ENCODE data around the gene YWHAE.

The YWHAE gene

DNA sequence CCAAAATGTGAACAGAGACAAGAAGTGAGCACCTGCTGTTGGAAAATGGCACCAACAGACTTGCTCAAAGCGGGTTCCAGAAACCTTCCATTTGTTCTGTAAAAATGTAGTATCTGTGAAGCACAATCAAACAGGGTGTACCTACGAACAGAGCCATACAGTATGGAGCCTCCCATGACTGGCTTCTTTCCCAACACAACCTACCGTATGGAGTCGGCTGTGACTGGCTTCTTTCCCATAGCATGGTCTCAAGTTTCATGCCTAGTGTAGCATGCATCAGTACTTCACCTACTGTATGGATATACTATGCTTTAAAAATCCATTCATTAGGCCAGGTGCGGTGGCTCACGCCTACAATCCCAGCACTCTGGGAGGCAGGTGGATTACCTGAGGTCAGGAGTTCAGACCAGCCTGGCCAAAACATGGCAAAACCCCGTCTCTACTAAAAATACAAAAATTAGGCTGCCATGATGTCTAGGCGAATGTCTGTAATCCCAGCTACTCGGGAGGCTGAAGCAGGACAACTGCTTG lies 26.2 kb downstream of the YWHAE start:
- TF ChIP-seq SIN3A (IDR thresholded peaks at IDR 0.05; ENCODE audit: borderline replicate concordance, insufficient read depth, low read length), result no peak
- TF ChIP-seq TAF1 (IDR thresholded peaks at IDR 0.05; ENCODE audit: borderline replicate concordance, insufficient read depth, low read length), result no peak
- no peak for TF ChIP-seq FOXP2 (optimal IDR thresholded peaks at IDR 0.05; ENCODE audit: borderline replicate concordance, extremely low read depth, extremely low read length, insufficient read depth)

DNA sequence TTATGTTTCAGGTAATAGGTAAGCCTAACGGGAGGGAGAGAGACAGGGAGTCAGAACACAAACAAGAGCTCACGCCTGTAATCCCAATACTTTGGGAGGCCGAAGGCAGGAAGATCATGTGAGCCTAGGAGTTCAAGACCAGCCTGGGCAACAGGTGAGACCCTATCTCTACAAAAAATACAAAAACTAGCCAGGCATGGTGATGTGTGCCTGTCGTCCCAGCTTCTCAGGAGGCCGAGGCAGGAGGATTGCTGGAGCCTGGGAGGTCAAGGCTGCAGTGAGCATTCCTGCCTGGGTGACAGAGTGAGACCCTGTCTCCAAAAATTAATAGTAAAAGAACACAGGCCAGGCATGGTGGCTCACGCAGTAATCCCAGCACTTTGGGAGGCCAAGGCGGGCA lies 27.4 kb downstream of the YWHAE start:
- no peak for TF ChIP-seq FOXP2 (optimal IDR thresholded peaks at IDR 0.05; ENCODE audit: borderline replicate concordance, extremely low read depth, extremely low read length, insufficient read depth)
- no peak for TF ChIP-seq TAF1 (IDR thresholded peaks at IDR 0.05; ENCODE audit: borderline replicate concordance, insufficient read depth, low read length)
- TF ChIP-seq, protein P1, sequence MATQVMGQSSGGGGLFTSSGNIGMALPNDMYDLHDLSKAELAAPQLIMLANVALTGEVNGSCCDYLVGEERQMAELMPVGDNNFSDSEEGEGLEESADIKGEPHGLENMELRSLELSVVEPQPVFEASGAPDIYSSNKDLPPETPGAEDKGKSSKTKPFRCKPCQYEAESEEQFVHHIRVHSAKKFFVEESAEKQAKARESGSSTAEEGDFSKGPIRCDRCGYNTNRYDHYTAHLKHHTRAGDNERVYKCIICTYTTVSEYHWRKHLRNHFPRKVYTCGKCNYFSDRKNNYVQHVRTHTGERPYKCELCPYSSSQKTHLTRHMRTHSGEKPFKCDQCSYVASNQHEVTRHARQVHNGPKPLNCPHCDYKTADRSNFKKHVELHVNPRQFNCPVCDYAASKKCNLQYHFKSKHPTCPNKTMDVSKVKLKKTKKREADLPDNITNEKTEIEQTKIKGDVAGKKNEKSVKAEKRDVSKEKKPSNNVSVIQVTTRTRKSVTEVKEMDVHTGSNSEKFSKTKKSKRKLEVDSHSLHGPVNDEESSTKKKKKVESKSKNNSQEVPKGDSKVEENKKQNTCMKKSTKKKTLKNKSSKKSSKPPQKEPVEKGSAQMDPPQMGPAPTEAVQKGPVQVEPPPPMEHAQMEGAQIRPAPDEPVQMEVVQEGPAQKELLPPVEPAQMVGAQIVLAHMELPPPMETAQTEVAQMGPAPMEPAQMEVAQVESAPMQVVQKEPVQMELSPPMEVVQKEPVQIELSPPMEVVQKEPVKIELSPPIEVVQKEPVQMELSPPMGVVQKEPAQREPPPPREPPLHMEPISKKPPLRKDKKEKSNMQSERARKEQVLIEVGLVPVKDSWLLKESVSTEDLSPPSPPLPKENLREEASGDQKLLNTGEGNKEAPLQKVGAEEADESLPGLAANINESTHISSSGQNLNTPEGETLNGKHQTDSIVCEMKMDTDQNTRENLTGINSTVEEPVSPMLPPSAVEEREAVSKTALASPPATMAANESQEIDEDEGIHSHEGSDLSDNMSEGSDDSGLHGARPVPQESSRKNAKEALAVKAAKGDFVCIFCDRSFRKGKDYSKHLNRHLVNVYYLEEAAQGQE (IDR thresholded peaks at IDR 0.05; ENCODE audit: insufficient read depth in 1 of 2, low read depth in 2 of 2, low read length in 2 of 2), result no peak
- no peak for TF ChIP-seq POLR2AphosphoS5 (IDR thresholded peaks at IDR 0.05; ENCODE audit: low read depth, low read length)
- TF ChIP-seq SIN3A (IDR thresholded peaks at IDR 0.05; ENCODE audit: borderline replicate concordance, insufficient read depth, low read length), result no peak

DNA sequence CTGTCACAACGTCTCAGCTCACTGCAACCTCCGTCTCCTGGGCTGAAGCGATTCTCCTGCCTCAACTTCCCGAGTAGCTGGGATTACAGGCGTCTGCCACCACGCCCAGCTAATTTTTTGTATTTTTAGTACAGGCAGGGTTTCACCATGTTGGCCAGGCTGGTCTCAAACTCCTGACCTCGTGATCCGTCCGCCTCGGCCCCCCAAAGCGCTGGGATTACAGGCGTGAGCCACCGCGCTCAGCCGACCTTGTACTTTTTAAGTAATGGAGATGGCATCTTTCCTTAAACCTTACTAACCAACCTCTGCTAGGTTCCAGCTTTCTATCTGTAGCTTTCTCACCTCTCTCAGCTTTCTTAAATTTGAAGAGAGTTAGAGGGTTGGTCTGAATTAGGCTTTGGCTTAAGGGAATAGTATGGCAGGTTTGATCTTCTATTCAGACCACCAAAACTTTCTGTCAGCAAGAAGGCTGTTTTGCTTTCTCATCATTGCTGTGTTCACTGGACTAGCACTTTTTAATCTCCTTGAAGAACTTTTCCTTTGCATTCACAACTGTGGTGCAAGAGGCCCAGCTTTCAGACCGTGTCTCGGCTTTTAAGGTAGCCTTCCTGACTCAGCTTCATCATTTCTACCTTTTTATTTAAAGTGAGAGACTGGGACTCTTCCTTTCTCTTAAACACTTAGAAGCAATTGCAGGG lies 28.0 kb downstream of the YWHAE start:
- TF ChIP-seq FOXP2 (optimal IDR thresholded peaks at IDR 0.05; ENCODE audit: borderline replicate concordance, extremely low read depth, extremely low read length, insufficient read depth), result no peak
- TF ChIP-seq TAF1 (IDR thresholded peaks at IDR 0.05; ENCODE audit: borderline replicate concordance, insufficient read depth, low read length), result no peak
- TF ChIP-seq POLR2AphosphoS5 (IDR thresholded peaks at IDR 0.05; ENCODE audit: low read depth, low read length), result no peak
- no peak for TF ChIP-seq SIN3A (IDR thresholded peaks at IDR 0.05; ENCODE audit: borderline replicate concordance, insufficient read depth, low read length)
- TF ChIP-seq, protein P1 (IDR thresholded peaks at IDR 0.05; ENCODE audit: insufficient read depth in 1 of 2, low read depth in 2 of 2, low read length in 2 of 2), result no peak

DNA sequence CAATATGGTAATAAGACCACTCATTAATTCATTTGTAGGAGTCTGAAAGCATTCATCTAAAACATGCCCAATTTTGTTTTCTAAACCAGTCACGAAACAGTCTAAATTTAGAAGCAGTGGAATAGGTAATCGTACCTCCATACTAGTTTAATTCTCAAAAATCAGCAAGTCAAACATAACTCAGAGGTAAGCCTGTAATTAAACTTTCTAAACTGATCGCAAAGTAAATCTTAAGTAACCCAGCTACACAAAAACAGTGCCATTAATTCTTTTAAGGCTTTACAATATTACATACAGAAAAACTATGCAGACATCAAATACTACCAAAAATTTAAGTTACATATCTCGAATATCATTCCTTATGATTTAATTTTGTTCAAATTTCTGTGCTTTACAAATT lies 31.4 kb downstream of the YWHAE start:
- no peak for TF ChIP-seq SIN3A (IDR thresholded peaks at IDR 0.05; ENCODE audit: borderline replicate concordance, insufficient read depth, low read length)
- no peak for TF ChIP-seq TAF1 (IDR thresholded peaks at IDR 0.05; ENCODE audit: borderline replicate concordance, insufficient read depth, low read length)
- TF ChIP-seq FOXP2 (optimal IDR thresholded peaks at IDR 0.05; ENCODE audit: borderline replicate concordance, extremely low read depth, extremely low read length, insufficient read depth), result no peak
- TF ChIP-seq POLR2AphosphoS5 (IDR thresholded peaks at IDR 0.05; ENCODE audit: low read depth, low read length), result no peak
- TF ChIP-seq, protein P1 (IDR thresholded peaks at IDR 0.05; ENCODE audit: insufficient read depth in 1 of 2, low read depth in 2 of 2, low read length in 2 of 2), result no peak

DNA sequence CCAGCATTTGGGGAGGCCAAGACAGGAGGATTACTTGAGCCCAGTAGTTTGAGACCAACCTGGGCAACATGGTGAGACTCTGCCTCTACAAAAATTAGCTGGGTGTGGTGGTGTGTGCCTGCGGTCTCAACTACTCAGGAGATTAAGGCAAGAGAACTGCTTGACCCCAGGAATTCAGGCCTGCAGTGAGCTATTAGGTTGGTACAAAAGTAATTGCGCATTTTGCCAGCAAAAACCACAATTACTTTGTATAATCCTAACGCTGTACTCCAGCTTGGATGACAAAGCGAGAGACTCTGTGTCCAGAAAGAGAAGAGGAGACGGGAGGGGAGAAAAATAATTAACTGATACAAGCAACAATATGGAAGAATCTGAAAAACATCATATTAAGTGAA lies 32.7 kb downstream of the YWHAE start:
- TF ChIP-seq TAF1 (IDR thresholded peaks at IDR 0.05; ENCODE audit: borderline replicate concordance, insufficient read depth, low read length), result no peak
- TF ChIP-seq SIN3A (IDR thresholded peaks at IDR 0.05; ENCODE audit: borderline replicate concordance, insufficient read depth, low read length), result no peak
- no peak for TF ChIP-seq POLR2AphosphoS5 (IDR thresholded peaks at IDR 0.05; ENCODE audit: low read depth, low read length)
- no peak for TF ChIP-seq FOXP2 (optimal IDR thresholded peaks at IDR 0.05; ENCODE audit: borderline replicate concordance, extremely low read depth, extremely low read length, insufficient read depth)
- TF ChIP-seq, protein P1 (IDR thresholded peaks at IDR 0.05; ENCODE audit: insufficient read depth in 1 of 2, low read depth in 2 of 2, low read length in 2 of 2), result no peak

Data from PFSK-1 (cell line).